ENCODE measurements around the gene FIBP.
"Not testable (repeated sequence)": the region's sequence is repeated elsewhere in the genome, so short reads cannot be mapped to it uniquely, and the experiment has no call there.

FIBP gene

DNA sequence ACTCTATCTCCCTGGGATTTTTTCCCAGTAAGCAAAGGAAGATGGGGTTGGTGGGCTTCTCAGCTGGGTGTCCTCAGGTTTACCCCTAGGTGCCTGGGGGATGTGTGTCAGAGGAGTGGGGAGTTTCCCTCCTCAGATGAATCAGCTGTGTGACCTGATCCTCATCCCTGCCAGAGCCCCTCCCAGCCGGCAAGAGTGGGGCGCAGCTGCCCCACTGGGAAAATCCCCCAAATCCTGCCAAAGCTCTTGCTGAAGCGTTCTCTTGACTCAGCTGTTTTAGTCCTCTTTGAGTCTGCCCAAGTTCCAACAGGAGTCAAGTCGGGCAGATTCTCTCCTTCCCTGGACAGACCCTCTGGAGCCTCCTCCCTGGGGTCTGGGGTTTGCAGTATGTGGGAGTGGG is 24.6 kb upstream of the FIBP start:
- DNase-seq = no peak

DNA sequence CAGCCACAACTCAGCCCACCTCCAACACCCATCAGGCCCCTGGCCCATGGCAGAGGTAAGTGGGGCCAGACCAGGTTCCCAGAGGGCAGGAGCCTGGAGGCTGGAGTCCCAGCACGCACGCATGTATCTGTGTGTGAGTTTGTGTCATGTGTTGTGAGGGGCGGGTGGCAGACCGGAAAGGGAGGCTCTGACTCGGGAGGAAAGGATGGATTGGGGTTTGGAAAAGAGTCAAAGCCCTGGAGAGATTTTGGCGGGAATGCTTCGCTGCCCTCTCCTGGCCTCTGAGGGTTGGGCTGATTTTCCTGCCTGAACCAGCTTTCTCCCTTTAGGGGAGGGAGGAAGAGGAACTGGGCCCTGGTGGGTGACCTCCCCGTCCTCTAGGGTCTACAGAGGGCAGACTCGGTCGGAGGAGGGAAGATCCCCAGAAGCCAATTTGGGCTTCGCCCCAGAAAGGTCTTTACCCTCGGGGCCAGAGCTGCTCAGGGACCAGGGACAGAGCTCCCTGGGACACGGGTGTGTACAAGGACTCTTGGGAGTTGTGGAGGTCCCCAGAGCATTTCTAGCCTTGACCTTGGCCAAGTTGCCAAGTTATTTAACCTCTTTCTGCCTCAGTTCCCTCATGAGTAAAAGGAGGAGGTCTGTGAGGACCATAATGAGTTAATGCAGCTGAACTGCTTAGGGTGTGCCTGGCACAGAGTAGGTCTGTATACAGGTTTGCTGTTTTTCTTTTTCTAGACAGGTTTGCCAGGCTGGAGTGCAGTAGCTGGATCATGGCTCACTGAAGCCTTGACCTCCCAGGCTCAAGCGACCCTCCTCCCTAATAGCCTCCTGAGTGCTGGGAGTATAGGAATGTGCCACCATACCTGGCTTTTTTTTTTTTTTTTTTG is 23.7 kb upstream of the FIBP start:
- DNase-seq = peak; percentile 32

DNA sequence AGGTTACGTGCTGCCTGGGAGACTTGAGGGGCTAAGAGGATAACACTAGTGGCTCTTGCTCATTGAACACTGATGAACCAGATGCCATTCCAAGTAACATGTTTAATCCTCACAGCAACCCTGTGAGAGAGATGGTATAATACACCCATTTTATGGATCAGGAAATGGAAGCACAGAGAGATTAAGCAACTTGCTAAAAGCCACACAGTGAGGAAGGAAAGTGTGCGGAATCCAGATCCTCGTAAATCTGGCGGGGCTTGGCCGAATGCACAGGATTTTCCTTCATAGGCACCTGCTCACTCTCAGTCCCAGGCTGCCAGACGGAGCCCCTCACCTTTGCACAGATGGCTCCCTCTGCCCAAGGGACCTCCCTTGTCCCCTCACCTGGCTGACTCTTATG is 19.6 kb upstream of the FIBP start:
- no peak for DNase-seq

DNA sequence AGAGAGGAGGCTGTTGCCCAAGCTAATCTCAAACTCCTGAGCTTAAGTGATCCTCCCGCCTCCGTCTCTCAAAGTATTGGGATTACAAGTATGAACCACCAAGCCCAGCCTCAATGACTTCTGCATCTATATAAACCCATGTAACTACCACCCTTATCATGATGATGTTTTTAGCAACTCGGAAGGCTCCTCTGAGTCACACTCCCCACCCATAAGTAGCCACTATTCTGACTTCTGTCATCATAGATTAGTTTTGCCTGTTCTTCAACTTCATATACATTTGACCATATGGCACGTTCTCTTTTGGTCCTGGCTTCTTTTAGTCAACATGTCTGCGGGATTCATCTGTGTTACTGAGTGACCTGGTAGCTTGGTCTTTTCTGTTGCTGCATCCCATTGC is 18.3 kb upstream of the FIBP start:
- no peak for DNase-seq

DNA sequence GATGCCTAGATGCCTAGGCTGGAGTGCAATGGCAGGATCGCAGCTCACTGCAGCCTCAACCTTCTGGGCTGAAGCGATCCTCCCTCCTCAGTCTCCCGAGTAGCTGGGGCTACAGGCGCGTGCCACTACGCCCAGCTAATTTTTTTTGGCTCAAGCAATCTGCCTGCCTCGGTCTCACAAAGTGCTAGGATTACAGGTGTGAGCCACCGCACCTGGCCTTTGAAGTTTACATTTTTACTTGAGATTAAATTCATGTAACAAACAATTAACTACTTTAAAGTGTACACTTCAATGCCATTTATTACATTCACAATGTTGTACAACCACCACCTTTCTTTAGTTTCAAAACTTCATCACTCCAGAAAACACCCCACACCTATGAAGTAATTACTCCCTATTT is 15.4 kb upstream of the FIBP start:
- no peak for DNase-seq

DNA sequence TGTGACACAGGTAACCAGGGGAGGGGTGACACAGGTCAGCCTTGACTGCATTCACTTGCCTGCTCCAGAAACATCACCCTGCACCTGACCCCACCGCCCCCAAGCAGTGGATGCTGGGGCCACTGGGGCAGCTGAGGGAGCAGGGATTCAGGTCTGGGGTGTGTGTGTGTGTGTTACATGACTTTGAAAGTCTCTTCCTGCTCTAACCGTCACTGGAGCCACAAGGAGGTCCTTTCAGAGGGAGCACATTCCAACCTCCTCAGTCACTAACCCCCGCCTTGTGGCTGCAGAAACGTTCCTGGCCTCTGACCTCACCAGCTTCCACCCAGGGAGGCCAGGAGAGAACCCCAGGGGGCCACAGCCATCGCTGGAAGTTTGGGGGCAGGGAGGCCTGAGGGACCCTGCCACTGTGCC is 14.8 kb upstream of the FIBP start:
- DNase-seq = no peak

DNA sequence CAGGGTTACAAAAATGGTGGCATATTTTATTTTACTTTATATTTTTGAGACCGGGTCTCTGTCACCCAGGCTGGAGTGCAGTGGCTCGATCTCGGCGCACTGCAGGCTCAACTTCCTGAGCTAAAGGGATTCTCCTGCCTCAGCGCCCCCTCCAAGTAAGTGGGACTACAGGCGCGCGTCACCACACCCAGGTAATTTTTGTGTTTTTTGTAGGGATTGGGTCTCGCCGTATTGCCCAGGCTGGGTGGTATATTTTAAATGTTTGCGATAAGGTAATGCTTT is 12.6 kb upstream of the FIBP start:
- no peak for DNase-seq

DNA sequence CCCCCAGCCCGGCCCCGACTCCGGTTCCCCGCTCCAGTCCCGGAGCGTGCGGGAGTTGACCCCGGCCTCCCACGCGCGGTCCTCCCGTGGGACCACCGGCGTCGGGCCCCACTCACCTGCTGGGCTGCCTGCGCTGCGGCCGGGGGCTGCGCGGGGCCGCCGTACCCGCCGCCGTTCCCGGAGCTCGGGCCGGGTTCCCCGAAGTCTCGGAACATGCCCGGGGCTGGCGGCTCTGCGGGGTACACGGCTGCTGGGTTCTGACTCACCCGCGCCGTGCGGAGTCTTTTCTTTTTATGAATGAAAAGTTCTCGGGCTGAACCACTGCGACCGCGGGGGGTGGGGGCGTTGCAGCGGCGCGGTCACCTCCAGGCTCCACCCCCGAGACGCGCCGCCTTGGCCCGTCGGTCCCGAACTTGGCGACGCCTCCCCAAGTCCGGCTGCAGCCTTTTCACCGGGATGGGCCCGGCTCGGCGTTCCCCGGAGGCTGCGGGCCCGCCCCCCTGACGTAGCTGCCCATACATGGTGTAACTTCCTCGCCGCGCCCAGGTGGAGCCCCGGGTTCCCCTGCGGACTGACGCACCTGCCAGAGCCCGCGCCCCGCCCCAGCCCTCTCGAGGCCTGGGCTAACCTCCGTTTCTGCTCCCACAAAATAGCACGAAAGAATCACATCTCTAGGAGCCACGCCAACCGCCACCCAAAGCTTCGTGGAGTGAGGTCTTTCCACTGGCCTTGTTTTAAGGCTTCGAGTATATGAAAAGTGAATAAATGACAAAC is 12.0 kb upstream of the FIBP start, which contains the start of gene FOSL1:
Gene FOSL1 (minus strand): TSS at position 264 of the 774 bp plus-strand sequence. CDS start 49 bp downstream, at position 215.
- DNase-seq = peak; percentile 94

DNA sequence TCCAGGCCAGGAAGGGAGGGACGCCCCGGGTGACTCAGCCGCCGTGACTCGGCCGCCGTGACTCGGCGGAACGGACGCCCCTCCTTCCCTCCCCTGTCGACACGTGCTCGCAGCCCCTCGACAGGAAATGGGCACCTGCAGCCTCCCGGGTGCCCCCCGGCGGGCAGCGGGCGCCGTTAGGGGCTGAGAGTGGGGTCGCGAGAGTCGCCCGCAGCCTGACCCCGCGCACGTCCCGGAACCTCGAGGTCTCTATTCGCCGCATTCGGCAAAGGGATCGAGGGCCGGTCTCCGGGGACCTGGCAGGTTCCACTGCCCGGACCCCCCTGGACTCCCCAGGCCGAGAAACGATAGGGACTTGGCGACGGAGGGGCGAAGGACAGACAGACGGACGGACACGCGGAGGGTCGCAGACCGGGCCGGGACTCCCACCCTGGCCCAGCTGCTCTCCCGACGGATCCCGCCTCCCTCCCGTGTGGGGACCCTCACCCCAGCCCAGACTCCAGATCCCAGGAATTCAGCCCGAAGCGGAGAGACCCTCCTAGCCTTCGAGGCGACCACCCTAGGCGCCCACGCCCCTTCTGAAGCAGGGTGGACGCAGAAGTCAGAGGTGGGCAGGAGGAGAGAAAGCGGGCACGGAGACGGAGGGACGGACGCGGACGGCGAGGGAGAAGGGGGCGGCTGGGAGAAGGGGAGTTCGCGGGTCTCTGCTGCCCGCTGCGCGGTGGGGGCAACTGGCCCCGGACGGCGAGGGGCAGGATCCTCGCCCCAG is 11.3 kb upstream of the FIBP start:
- peak; percentile 86 for DNase-seq

DNA sequence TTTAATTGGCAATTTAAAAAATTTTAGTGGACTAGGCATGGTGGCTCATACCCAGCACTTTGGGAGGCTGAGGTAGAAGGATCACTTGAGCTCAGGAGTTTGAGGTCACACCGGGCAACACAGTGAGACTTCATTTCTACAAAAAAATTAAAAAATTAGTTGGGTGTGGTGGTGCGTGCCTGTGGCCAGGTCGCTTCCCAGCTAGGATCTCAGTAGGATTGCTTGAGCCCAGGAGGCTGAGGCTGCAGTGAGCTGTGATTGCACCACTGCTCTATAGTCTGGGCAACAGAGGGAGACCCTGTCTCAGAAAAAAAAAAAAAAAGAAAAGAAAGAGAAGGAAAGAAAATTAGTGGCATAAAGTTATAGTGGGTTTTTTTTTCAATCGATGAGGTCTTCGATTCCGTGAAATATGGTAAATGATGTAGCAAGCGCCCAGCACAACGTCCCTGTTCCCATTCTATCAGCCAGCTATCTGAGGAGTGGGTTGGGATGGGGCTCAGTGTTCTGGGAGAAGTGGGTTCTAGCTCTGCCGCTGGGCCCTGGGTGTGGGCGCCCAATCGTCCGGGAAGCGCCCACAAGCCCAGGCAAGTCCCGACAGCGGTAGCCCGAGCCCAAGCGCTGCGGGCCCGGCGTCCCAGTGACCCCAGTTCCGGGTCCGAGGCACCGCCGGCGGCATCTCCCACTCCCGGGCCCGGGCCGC is 10.5 kb upstream of the FIBP start:
- no peak for DNase-seq

DNA sequence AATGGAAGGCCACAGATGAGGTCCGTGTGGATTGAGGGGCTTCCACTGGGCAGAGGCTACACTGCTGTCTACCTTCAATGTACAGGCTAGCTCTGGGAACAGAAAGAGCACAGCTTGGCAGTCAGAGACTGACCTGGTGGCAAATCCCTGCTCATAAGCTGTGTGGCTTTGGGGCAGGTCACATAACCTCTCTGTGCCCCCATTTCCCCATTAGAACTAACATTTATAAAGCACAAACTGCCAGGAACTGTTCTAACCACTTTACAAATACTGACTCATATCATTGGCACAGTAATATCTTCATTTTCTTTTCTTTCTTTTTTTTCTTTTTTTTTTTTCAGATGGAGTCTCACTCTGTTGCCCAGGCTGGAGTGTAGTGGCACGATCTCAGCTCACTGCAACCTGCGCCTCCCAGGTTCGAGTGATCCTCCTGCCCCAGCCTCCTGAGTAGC is 8.8 kb upstream of the FIBP start:
- no peak for DNase-seq

DNA sequence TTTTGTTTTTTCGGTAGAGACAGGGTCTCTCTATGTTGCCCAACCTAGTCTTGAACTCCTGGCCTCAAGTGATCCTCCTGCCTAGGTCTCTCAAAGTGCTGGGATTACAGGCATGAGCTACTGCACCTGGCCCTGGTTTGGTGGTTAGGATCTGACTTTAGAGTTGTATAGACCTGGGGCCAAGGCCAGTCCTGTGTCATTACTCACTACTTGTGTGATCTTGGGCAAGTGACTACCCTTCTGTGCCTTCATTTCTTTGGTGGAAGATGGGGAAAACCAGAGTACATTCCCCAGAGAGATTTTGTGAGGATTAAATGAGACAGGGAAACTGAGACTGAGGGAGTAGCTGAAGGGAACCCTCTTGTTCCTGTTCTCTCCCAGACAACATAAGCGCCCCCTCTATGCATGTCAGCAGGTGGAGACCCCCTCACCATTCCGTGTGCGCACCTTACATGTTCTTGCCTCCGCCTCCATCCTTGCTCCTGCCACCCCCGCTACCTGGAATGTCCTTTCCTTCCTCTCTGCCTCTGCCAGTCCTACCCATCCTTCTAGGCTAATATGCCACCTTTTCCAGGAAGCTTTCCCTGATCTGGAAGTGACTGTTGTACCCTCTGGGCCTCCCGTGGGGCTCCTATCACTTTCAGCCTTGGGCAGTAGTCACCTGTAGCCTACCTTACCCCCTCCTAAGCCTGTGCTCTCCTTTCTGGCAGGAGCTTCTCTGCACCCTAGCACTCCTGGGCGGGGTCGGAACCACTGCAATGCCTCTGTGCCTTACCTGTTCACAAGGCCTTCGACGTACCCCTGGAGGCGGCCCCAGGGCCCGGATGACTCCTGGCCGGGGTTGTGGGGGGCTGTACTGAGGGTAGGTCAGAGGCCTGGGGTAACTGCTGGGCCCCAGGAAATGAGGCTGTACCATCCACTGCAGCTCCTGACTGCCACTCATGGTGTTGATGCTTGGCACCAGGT is 8.0 kb upstream of the FIBP start:
- no peak for DNase-seq

DNA sequence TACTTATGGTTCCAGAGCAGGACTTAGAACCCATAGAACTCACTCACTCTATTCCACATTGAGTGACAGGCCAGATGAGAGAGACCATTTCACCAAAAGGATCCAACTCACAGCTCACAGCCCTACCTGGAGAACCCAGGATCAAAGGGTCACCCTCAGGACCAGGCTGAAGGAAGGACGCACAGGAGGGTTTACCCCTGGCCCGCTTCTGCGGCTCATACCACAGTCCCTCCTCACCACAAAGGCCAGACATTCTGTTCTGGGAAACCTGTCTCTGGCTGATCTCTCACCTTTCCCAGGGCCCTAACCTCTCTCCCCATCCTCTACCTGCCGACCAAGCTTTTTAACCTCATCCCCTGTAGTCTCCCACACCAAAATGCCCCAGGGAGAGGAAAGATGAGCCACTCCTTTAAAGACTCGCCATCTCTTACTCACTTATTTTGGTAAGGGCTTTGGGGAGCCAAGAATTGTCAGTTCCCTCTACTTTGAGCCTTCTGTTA is 7.3 kb upstream of the FIBP start:
- DNase-seq = no peak

DNA sequence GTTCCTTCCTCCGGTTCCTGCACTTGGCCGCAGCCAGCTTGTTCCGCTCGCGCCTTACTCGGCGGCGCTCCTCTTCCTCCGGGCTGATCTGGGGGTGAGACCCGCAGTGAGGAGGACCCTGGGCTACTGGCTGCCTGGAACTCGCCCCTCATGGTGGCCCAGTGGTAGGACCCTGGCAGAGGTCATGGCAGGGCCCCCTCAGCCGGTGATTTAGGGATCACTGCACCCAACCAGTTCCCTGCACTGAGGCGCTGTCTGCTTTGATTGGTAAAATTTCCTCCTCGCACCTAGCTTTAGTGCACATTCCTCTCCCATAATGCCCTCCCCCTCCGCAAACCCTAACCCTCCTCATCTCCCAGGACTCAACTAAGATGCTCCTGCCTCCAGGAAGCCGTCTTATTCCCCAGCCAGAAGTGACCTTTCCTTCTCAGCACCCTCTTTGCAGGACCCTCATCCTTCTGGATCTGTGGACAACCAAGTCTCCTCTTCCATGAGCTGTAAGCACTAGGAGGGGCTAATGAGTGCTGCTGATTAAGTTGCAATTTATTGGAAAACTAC is 5.8 kb upstream of the FIBP start:
- no peak for DNase-seq

DNA sequence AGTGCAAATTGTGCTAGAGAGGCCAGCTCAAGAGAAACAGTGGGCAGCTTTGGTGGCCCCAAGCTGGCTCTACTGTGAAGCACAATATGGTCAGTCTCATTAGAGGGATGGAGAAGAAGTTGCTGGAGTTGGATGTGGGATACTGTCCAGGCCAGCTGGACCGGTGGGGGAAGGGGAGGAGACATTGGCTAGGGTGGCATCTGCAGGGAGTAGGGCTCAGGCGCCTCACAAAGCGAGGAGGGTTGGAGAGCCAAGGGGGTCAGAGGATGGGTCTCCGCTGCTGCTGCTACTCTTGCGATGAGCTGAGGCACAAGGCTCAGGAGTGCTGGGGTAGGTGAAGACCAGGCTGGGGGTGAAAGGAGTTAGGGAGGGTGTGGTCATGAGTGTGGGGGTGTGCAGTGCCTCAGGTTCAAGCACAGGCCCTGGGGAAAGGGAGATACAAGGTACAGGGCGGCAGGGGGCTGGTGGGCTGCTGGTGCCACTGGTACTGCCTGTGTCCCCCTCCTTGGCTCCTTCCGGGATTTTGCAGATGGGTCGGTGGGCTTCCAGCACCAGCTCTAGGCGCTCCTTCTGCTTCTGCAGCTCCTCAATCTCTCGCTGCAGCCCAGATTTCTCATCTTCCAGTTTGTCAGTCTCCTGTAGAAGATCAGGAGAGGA is 4.5 kb upstream of the FIBP start:
- DNase-seq = no peak

DNA sequence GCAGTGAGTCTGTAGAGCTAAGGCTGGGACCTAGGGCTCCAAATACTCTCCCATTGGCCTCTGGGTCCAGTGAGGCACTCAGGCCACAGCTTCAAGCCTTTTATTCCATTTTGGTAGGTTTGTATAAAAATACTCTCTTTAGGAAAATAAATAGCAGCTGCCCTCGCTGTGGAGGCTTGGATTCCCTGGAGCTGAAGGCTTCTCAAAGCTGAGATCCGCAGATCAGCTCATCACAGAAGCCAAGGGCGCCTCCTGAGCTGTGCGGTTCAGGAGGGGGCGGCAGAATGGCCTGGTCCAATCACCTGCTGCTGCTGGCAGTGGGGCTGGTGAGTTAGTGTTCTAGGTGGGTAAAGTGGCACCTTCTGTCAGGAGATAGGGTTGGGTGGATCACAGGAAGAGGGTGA is 3.9 kb upstream of the FIBP start:
- DNase-seq = not testable (repeated sequence)

DNA sequence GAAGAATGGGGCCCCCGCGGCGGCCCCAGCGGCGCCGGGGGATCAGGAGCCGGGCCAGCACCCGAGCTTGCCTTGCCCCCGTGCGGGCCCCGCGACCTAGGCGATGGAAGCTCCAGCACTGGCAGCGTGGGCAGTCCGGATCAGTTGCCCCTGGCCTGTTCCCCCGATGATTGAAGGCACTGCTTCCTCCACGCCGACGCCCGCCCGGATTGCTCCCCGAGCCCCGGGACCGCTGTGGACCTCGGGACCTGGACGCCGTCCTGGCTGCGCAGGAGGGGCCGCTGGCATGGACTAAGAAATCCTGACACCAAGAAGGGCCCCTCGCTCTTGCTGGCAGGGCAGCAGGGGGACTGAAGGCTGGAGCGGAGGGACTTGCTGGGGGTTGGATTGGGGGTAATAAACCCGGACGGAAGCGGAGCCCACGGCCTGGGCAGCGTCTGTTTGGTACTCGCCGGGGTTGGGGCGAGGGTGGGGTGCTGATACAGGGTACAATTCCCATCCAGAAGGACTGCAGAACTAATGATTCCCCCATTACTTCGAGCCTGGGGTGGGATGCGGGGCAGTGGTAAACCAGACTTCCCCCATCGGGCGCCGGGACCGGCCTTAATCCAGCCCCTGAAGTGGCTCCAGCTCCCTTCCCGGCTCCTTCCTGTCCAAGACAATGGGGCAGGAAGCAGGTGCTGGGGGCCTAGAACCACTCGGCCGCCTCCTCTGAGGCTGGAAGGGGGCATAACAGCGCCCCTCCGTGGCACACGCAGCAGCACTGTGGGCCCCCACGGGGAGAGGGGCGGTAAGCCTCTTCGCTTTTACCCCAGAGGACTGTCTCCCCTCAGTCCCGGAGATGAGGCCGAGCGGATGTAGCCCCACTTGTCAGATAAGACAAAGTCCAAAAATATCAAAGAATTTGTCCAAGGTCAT is 3.2 kb upstream of the FIBP start:
- peak; percentile 26 for DNase-seq

DNA sequence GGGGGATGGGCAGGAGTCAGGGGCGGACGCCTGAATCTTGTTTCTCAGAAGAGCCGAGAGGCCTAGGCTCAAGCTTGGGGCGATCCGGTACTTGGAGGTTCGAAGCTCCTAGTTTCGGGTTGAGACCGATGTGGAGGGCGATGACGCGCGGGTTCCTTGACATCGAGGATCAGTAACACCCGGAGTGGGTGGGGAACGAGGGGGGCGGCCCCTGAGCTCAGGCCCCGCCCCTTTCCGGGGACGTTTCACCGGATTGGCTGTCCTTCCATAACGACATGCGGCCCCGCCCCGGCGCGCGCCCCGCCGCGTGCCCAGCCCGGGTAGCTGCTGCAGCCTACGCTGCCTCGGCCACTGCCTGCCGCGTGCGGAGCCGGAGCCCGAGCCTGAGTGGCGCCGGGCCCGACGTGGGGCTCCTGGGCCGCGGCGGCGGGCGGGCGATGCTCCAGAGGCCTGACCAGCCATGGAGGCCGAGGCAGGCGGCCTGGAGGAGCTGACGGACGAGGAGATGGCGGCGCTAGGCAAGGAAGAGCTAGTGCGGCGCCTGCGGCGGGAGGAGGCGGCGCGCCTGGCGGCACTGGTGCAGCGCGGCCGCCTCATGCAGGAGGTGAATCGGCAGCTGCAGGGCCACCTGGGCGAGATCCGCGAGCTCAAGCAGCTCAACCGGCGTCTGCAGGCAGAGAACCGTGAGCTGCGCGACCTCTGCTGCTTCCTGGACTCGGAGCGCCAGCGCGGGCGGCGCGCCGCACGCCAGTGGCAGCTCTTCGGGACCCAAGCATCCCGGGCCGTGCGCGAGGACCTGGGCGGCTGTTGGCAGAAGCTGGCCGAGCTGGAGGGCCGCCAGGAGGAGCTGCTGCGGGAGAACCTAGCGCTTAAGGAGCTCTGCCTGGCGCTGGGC is 2.3 kb upstream of the FIBP start, which contains the start of gene CCDC85B:
Gene CCDC85B (plus strand): TSS at position 350 of the 895 bp plus-strand sequence. CDS start 111 bp downstream, at position 461.
- DNase-seq = peak; percentile 99

Data from suppressor macrophage treated with lipopolysaccharide for 4 hours (primary cell).